T-helper 2 cell (primary cell): ENCODE results near the gene UPF3A.

Source experiments
- DNase-seq, 5 experiments: peaks; one replicate each; pipeline versions ENCODE4 v3.0.0 to v3.0.0-alpha.2; 2012 to 2022

The UPF3A gene

GRCh38 chr13:114264886-114265611 lies 16.4 kb upstream of the UPF3A start:
- DNase-seq: no peak

- DNase-seq: no peak
Measured at GRCh38 chr13:114266241-114266640, 15.2 kb upstream of the UPF3A start.

GRCh38 chr13:114268344-114269280 lies 12.8 kb upstream of the UPF3A start:
- peak in 2 of 5 experiments; percentile 27 to 48 for DNase-seq

GRCh38 chr13:114269281-114269770 lies 12.1 kb upstream of the UPF3A start:
- no peak for DNase-seq

GRCh38 chr13:114272977-114273376 lies 8.4 kb upstream of the UPF3A start:
- DNase-seq: no peak

DNA sequence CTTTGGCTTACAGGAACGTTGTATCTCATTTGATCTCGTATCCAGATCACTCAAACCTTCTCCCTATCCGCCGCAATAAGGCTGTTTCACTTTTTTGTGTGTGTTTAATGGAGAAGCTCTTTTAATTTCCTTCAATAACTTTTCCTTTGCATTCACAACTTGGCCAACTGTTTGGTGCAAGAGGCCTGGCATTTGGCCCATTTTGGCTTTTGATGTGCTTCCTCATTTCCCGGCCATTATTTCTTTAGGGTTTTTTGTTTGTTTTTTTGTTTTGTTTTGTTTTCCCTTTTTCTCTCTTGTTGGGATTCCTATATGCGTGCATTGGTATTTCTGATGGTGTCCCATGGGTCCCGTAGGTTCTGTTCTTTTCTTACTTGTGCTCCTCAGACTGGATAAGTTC lies 6.1 kb upstream of the UPF3A start:
- no peak for DNase-seq

- DNase-seq: no peak
Measured at GRCh38 chr13:114279146-114279545, 2.3 kb upstream of the UPF3A start.

GRCh38 chr13:114279758-114280355 lies 1.5 kb upstream of the UPF3A start:
- DNase-seq: peak in 1 of 5 experiments; percentile 10

GRCh38 chr13:114282041-114282670 lies 755 bp downstream of the UPF3A start:
- DNase-seq: peak in 4 of 5 experiments; percentile 8 to 87 (median 70)

- DNase-seq: peak in 1 of 5 experiments; percentile 9
Measured at GRCh38 chr13:114283576-114283975, 2.2 kb downstream of the UPF3A start.

DNA sequence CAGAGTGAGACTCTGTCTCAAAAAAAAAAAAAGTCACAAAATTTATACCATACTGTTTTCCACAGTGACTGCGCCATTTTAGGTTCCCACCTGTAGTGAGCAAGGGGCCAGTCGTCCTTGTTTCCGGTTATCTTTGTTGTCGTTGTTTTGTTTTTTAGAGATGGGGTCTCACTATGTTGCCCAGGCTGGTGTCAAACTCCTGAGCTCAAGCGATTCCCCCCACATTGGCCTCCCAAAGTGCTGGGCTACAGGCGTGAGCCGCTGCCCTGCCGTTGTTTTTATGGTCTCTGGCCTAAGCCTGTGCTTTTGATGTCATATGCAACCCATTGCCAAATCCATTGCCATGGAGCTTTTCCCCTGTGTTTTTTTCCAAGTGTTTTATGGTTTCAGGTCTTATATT lies 3.3 kb downstream of the UPF3A start:
- no peak for DNase-seq

- no peak for DNase-seq
Measured at GRCh38 chr13:114285166-114285808, 3.9 kb downstream of the UPF3A start.

- no peak for DNase-seq
Measured at GRCh38 chr13:114286808-114287207, 5.4 kb downstream of the UPF3A start.

- no peak for DNase-seq
Measured at GRCh38 chr13:114288157-114288591, 6.8 kb downstream of the UPF3A start.

DNA sequence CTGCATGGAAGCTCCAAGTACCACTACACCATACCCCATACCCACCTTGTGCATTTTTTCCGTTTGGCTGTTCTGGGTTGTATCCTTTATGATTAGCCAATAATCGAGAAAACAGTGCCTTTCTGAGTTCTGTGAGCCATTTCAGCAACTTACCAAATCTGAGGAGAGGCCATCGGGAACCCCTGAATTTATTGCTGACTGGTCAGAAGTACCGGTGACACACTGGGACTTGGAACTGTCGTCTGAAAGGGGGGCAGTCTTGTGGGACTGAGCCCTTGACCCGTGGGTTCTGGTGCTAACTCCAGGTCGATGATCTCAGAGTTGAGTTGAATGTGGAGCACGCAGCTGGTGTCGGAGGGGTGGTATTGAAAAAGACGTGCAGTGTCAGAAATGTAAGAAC lies 15.0 kb downstream of the UPF3A start:
- no peak for DNase-seq

DNA sequence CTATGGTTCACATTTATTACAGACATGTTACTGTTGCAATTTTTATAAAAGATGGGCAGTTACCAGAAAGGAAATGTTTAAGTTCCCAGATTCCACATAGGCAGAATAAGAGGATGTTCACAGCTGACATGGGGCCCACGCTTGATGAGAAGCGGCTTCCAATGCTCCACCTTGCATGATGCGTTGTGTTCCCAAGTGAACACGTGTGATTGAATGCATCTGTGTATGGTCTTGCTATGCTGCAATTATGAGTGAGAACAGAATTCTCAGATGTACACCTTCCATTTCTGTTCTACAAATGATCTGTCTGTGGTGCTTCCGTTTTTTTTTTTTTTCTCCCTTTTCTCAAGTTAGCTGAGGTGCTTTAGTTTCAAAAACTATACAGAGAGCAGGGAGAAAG lies 15.5 kb downstream of the UPF3A start:
- DNase-seq: no peak

DNA sequence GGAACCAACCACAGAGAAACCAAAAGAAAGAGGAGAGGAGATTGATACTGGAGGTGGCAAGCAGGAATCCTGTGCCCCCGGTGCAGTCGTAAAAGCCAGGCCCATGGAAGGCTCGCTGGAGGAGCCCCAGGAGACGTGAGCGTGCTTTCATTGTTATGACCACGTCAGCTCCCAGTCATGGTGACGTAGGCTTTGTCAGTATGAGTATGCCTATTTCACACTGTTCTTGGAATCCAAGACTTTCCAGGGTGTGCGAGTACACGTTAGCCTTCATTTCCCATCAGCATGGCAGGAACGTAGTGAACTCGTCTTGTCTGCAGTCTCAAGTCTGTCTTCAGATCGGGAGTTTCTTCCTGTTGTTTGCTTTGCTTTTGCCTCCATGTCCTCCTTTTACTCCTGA lies 17.5 kb downstream of the UPF3A start:
- no peak for DNase-seq

DNA sequence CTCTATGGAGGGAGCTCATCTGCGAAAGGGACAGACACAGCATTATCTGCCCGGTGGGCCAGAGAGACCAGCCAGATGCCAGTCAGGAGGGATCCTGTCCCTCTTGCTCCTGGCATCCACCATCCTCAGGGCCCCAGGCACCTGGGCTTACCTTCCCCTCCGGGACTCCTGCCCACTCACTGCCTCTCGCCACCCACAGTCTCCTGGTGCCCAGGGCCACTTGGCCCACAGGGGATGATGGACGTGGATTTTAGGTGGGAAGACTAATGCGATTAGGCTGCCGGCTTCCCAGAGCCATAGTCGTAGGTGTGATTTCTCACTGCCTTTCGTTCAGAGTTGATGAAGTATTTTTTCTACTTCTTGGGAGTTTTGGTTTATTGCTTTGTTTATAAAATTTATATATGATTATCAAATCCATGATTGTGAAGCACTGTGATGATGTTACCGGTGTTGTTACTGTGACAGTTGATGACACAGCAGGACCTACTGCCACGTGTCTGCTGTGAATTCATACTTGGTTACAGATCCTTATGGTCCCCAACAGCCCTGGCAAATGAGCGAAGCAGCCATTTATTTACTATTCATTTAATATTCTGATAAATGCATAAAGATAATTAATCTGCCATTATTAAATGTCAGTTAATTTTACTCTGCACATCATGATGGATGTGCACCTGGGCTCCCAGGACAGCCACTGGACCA lies 18.4 kb downstream of the UPF3A start:
- no peak for DNase-seq

GRCh38 chr13:114303700-114304327 lies 22.4 kb downstream of the UPF3A start:
- no peak for DNase-seq

GRCh38 chr13:114304346-114305034 lies 23.1 kb downstream of the UPF3A start:
- DNase-seq: no peak
